OCI-LY7 (cell line): ENCODE data around the gene RNF212B. TPM values are rescaled to one million over a fixed set of nuclear protein-coding genes. Genes with fewer than 3 reads are reported as not detected.
"Not testable (repeated sequence)": the region's sequence is repeated elsewhere in the genome, so short reads cannot be mapped to it uniquely, and the experiment has no call there.

Source experiments
- BruUV-seq: library from RNA; stranded (reverse); fragments of 400-500 nt; replicated peaks from 2 replicates; lab custom pipeline; 2021; lab: Mats Ljungman, UMichigan
- CTCF ChIA-PET: fragments of 300-600 bp; sonication (Branson Sonifier 250); formaldehyde crosslinking; loops from one replicate; lab custom pipeline; 2022; ENCODE audit warnings: antibody characterized with exemption; ENCODE audit not compliant: unreplicated experiment; lab: Charles Lee
- POLR2A ChIA-PET: fragments of 300-600 bp; sonication (Branson Sonifier 250); formaldehyde crosslinking; loops from one replicate; lab custom pipeline; 2022; ENCODE audit warnings: antibody characterized with exemption; lab: Charles Lee
- DNase-seq: peaks from one replicate; pipeline ENCODE4 v3.0.0-alpha.2; 2015; ENCODE audit warnings: low spot score
- H2AFZ ChIP-seq: fragments of 200-600 bp; sonication (generic), shearing (Covaris generic); 2 replicates; pipeline ENCODE4 v1.6.1; 2014; ENCODE audit warnings: mild to moderate bottlenecking, antibody characterized with exemption, low read length, moderate library complexity
- H3K27ac ChIP-seq: fragments of 200-600 bp; sonication (generic); 2 replicates; pipeline ENCODE4 v1.5.1; 2014; ENCODE audit warnings: mixed run types, low read depth, mild to moderate bottlenecking, moderate library complexity, low read length, inconsistent platforms; ENCODE audit not compliant: poor library complexity, severe bottlenecking
- H3K36me3 ChIP-seq: fragments of 200-600 bp; sonication (generic); 2 replicates; pipeline ENCODE4 v1.6.1; 2014; ENCODE audit warnings: mild to moderate bottlenecking, antibody characterized with exemption, low read length, moderate library complexity, mixed read lengths; ENCODE audit not compliant: insufficient read depth
- H3K4me1 ChIP-seq: fragments of 200-600 bp; sonication (generic); 2 replicates; pipeline ENCODE4 v1.5.1; 2014; ENCODE audit warnings: mild to moderate bottlenecking, low read length; ENCODE audit not compliant: insufficient read depth, poor library complexity, severe bottlenecking
- H3K4me2 ChIP-seq: fragments of 200-600 bp; sonication (generic); 2 replicates; pipeline ENCODE4 v1.6.1; 2014; ENCODE audit warnings: mild to moderate bottlenecking, low read length
- H3K4me3 ChIP-seq: fragments of 200-600 bp; sonication (generic); 2 replicates; pipeline ENCODE4 v1.5.1; 2014; ENCODE audit warnings: mild to moderate bottlenecking, low read depth, low read length; ENCODE audit not compliant: poor library complexity, severe bottlenecking
- H3K79me2 ChIP-seq: fragments of 200-600 bp; sonication (generic); 2 replicates; pipeline ENCODE4 v1.6.1; 2016; ENCODE audit warnings: low read depth, mild to moderate bottlenecking, low read length, moderate library complexity, mixed read lengths; ENCODE audit not compliant: insufficient read depth
- H3K9me2 ChIP-seq: fragments of 200-600 bp; sonication (generic); 2 replicates; pipeline ENCODE4 v1.6.1; 2016; ENCODE audit warnings: mild to moderate bottlenecking, low read length, mixed read lengths; ENCODE audit not compliant: insufficient read depth
- H3K9me3 ChIP-seq: fragments of 200-600 bp; sonication (generic); 2 replicates; pipeline ENCODE4 v1.6.1; 2014; ENCODE audit warnings: mild to moderate bottlenecking, mixed run types, low read length, mixed read lengths
- H4K20me1 ChIP-seq: fragments of 200-600 bp; sonication (generic); 2 replicates; pipeline ENCODE4 v1.6.1; 2014; ENCODE audit warnings: mild to moderate bottlenecking, antibody characterized with exemption, low read length, moderate library complexity, mixed read lengths; ENCODE audit not compliant: insufficient read depth
- EZH2phosphoT487 ChIP-seq: fragments of 200-600 bp; sonication (generic); IDR thresholded peaks from 2 replicates; pipeline ENCODE4 v1.6.1; 2018; ENCODE audit warnings: low read depth, borderline replicate concordance, mild to moderate bottlenecking, mixed run types, antibody characterized with exemption, low read length, moderate library complexity, mixed read lengths
- intact Hi-C: fragments of 100-400 bp; cut with micrococcal nuclease; formaldehyde crosslinking; loops from one replicate; pipeline ENCODE4 v1.10.0; 2022; ENCODE audit not compliant: unreplicated experiment
- total RNA-seq, 2 experiments: library from RNA; depleted of rRNA in 1 of 2; stranded (reverse); fragments of >200 nt in 1 of 2; shearing (Covaris generic) in 1 of 2; gene quantifications; 2 replicates each; pipeline ENCODE4 v1.2.3, GENCODE V29; 2014 to 2022
- TF ChIP-seq, protein P1 (sequence below): fragments of 200-600 bp; sonication (generic); conservative IDR thresholded peaks from 2 replicates; pipeline ENCODE4 v1.5.1; 2014; ENCODE audit warnings: mild to moderate bottlenecking, antibody characterized with exemption, low read length, moderate library complexity, mixed read lengths

The RNF212B gene
- total RNA-seq, 2 experiments from 2014 or later, result not detected

DNA sequence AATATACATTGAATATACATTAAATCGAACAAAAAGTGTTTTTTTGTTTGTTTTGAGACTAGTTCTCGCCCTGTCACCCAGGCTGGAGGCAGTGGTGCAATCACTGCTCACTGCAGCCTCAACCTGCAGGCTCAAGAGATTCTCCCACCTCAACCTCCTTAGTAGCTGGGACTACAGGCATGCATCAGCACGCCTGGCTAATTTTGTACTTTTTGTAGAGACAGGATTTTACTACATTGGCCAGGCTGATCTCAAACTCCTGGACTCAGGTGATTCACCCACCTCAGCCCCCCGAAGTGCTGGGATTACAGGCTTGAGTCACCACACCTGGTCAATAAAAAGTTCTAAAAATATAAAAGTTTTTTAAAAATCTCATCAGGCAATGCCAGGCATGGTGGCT is 10.2 kb upstream of the RNF212B start:
- CTCF ChIA-PET, result no interaction called here

DNA sequence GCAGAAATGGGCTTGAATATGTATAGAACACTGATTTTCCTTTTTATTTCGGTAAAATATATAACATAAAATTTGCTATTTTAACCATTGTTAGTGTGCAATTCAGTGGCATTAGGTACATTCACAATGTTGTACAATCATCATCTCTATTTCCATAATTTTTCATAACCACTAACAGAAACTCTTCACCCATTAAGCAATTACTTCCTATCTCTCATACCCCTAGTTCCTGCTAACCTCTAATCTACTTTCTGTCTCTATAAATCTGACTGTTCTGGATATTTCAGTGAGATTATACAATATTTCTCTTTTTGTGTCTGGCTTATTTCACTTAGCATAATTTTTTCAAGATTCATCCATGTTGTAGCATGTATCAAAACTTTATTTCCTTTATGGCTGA is 8.9 kb upstream of the RNF212B start:
- Histone ChIP-seq H3K4me2 (no peak overlapping the region), H3K9me2 (no peaks in the 10 kb centered on the region), H4K20me1 (no peaks in the 10 kb centered on the region), H3K79me2 (no peaks in the 10 kb centered on the region), H3K4me1 (no peaks in the 10 kb centered on the region), H3K36me3 (no peaks in the 10 kb centered on the region), H2AFZ (no peak overlapping the region), H3K4me3 (no peak overlapping the region), H3K27ac (no peak overlapping the region), H3K9me3 (no peaks in the 10 kb centered on the region)
- ChIA-PET POLR2A (no interaction called here), CTCF (no interaction called here)
- intact Hi-C loops, result no loop called here
- no peak for DNase-seq
- TF ChIP-seq, protein P1, sequence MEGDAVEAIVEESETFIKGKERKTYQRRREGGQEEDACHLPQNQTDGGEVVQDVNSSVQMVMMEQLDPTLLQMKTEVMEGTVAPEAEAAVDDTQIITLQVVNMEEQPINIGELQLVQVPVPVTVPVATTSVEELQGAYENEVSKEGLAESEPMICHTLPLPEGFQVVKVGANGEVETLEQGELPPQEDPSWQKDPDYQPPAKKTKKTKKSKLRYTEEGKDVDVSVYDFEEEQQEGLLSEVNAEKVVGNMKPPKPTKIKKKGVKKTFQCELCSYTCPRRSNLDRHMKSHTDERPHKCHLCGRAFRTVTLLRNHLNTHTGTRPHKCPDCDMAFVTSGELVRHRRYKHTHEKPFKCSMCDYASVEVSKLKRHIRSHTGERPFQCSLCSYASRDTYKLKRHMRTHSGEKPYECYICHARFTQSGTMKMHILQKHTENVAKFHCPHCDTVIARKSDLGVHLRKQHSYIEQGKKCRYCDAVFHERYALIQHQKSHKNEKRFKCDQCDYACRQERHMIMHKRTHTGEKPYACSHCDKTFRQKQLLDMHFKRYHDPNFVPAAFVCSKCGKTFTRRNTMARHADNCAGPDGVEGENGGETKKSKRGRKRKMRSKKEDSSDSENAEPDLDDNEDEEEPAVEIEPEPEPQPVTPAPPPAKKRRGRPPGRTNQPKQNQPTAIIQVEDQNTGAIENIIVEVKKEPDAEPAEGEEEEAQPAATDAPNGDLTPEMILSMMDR, result no peak
- TF ChIP-seq EZH2phosphoT487, result no peak
- BruUV-seq, result no TSS peak

More for the DNA sequence above, 10.2 kb upstream of the RNF212B start:
- no peak for DNase-seq
- H2AFZ ChIP-seq, result no peak overlapping the region
- POLR2A ChIA-PET, result interaction anchor here (0.6 kb wide), 1 partner anchor 9 kb away, joined by 3 read pairs; no protein-coding TSS in a partner anchor
- no TSS peak for BruUV-seq
- no peaks in the 10 kb centered on the region for H3K9me2 ChIP-seq
- no peaks in the 10 kb centered on the region for H3K9me3 ChIP-seq
- H3K27ac ChIP-seq, result no peak overlapping the region
- no peaks in the 10 kb centered on the region for H3K36me3 ChIP-seq
- no peaks in the 10 kb centered on the region for H3K79me2 ChIP-seq
- no peak overlapping the region for H3K4me2 ChIP-seq
- H4K20me1 ChIP-seq, result no peaks in the 10 kb centered on the region
- no peak overlapping the region for H3K4me3 ChIP-seq
- H3K4me1 ChIP-seq, result no peaks in the 10 kb centered on the region
- intact Hi-C loops, result no loop called here
- TF ChIP-seq, protein P1, result no peak
- TF ChIP-seq EZH2phosphoT487, result no peak

DNA sequence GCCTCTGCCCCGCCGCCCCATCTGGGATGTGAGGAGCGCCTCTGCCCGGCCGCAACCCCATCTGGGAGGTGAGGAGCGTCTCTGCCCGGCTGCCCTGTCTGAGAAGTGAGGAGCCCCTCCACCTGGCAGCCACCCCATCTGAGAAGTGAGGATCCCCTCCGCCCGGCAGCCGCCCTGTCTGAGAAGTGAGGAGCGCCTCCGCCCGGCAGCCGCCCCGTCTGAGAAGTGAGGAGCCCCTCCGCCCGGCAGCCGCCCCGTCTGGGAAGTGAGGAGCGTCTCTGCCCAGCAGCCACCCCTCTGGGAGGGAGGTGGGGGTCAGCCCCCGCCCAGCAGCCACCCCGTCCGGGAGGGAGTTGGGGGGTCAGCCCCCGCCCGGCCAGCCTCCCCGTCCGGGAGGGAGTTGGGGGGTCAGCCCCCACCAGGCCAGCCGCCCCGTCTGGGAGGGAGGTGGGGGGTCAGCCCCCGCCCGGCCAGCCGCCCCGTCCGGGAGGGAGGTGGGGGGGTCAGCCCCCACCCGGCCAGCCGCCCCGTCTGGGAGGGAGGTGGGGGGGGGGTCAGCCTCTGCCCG is 5.4 kb upstream of the RNF212B start:
- DNase-seq, BruUV-seq, H3K79me2 ChIP-seq, intact Hi-C loops, H3K9me3 ChIP-seq, H4K20me1 ChIP-seq, H2AFZ ChIP-seq, H3K4me2 ChIP-seq, H3K4me3 ChIP-seq, H3K36me3 ChIP-seq, H3K9me2 ChIP-seq, H3K27ac ChIP-seq, H3K4me1 ChIP-seq, CTCF ChIA-PET, POLR2A ChIA-PET: not testable (repeated sequence)
